Activated naive CD4-positive, alpha-beta T cell treated with anti-CD3 and anti-CD28 coated beads for 36 hours (primary cell): ENCODE measurements around the gene GNAI3. TPM values are rescaled to one million over a fixed set of nuclear protein-coding genes. Genes with fewer than 3 reads are reported as not detected.

Experiments used
- CTCF ChIA-PET: fragments of 350-600 bp; sonication (Branson Sonifier 250); formaldehyde crosslinking; loops from one replicate; lab custom pipeline; 2021; ENCODE audit warnings: antibody characterized with exemption; lab: Charles Lee
- DNase-seq: peaks from one replicate; pipeline ENCODE4 v3.0.0-alpha.2; 2020
- H3K27ac Mint-ChIP-seq: one replicate; pipeline ENCODE4 v1.8.0; 2021; ENCODE audit warnings: mild to moderate bottlenecking, mixed read lengths
- H3K27me3 Mint-ChIP-seq: one replicate; pipeline ENCODE4 v1.8.0; 2021; ENCODE audit warnings: low read depth, mixed read lengths
- H3K36me3 Mint-ChIP-seq: one replicate; pipeline ENCODE4 v1.8.0; 2021; ENCODE audit warnings: low read depth, mixed read lengths
- H3K4me1 Mint-ChIP-seq: one replicate; pipeline ENCODE4 v1.8.0; 2021; ENCODE audit warnings: low read depth, mixed read lengths
- H3K4me3 Mint-ChIP-seq: one replicate; pipeline ENCODE4 v1.8.0; 2021; ENCODE audit warnings: mild to moderate bottlenecking, moderate library complexity, mixed read lengths
- H3K9me3 Mint-ChIP-seq: one replicate; pipeline ENCODE4 v1.8.0; 2021; ENCODE audit warnings: mixed read lengths
- intact Hi-C: fragments of 100-400 bp; cut with micrococcal nuclease; formaldehyde crosslinking; loops from one replicate; pipeline ENCODE4 v1.15.1; 2023
- total RNA-seq, 2 experiments: library from RNA; stranded (reverse); gene quantifications; one replicate each; pipeline ENCODE4 v1.2.3, GENCODE V29; 2021

The GNAI3 gene
- total RNA-seq, 2 experiments from 2014 or later = 8.0 to 8.5 TPM

GRCh38 chr1:109537450-109538178, 10.8 kb upstream of the GNAI3 start:
- no peak for DNase-seq
- Mint-ChIP-seq H3K27me3 (no peaks in the 10 kb centered on the region), H3K9me3 (no peaks in the 10 kb centered on the region), H3K4me3 (no peak overlapping the region), H3K4me1 (peaks cover 2% of the 10 kb centered on the region), H3K27ac (no peak overlapping the region), H3K36me3 (no peaks in the 10 kb centered on the region)
- CTCF ChIA-PET = interaction anchor here (0.9 to 19.9 kb wide), 4 partner anchors 9 to 261 kb away, joined by 3 to 1207 read pairs (median 6); partner anchors contain the start of genes AMIGO1, ATXN7L2, CYB561D1 and GNAI3
- intact Hi-C loops = no loop called here

GRCh38 chr1:109538827-109539555, 9.4 kb upstream of the GNAI3 start:
- no peak overlapping the region for H3K4me3 Mint-ChIP-seq
- no peaks in the 10 kb centered on the region for H3K4me1 Mint-ChIP-seq
- CTCF ChIA-PET = interaction anchor here (0.7 to 19.9 kb wide), 5 partner anchors 10 to 102 kb away, joined by 3 to 1207 read pairs (median 6); partner anchors contain the start of genes AMIGO1, ATXN7L2, CYB561D1 and GNAI3
- intact Hi-C loops = no loop called here
- no peak for DNase-seq
- no peaks in the 10 kb centered on the region for H3K36me3 Mint-ChIP-seq
- no peak overlapping the region for H3K27ac Mint-ChIP-seq
- no peaks in the 10 kb centered on the region for H3K9me3 Mint-ChIP-seq
- H3K27me3 Mint-ChIP-seq = no peaks in the 10 kb centered on the region

DNA sequence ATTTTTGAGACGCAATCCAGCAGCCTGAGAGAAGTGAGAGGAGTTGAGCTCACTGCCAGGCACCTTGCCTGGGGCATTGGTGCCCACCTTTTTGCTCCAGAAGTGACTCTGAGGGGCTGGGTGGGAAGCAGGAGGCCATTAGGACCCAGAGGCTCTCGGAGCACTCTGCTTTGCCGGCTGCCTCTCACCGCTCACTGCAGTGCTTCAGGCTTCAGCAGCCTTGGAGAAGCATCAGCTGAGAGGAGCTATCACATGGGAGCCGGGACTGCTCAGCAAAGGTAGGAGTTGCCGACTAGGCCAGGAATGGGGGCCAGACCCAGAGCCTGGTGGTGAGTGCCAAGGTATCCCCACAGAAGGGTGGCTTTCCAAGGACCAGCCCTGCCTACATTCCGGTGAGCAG, 8.7 kb upstream of the GNAI3 start, which contains the start of gene GPR61:
Gene GPR61, plus strand, starts transcription at position 197 of the 400 bp plus-strand sequence. CDS start 3,151 bp downstream, outside the sequence.
- no peak within 1 kb of the TSS for H3K4me3 Mint-ChIP-seq
- no peak within 1 kb of the TSS for H3K27ac Mint-ChIP-seq
- no peaks in the 10 kb centered on the region for H3K9me3 Mint-ChIP-seq
- H3K36me3 Mint-ChIP-seq = no peaks in the 10 kb centered on the region
- H3K4me1 Mint-ChIP-seq = no peaks in the 10 kb centered on the region
- CTCF ChIA-PET = interaction anchor here (0.6 to 19.9 kb wide), 5 partner anchors 39 to 141 kb away, joined by 3 to 1207 read pairs (median 3); partner anchors contain the start of genes AMIGO1, ATXN7L2 and CYB561D1
- no peaks in the 10 kb centered on the region for H3K27me3 Mint-ChIP-seq
- intact Hi-C loops = no loop called here
- no peak for DNase-seq

GRCh38 chr1:109541102-109541501, 7.3 kb upstream of the GNAI3 start:
- DNase-seq = no peak
- Mint-ChIP-seq H3K27ac (no peak overlapping the region), H3K36me3 (no peaks in the 10 kb centered on the region), H3K9me3 (no peaks in the 10 kb centered on the region), H3K27me3 (no peaks in the 10 kb centered on the region), H3K4me1 (no peaks in the 10 kb centered on the region), H3K4me3 (no peak overlapping the region)
- CTCF ChIA-PET = interaction anchor here (1.0 to 19.9 kb wide), 9 partner anchors 8 to 109 kb away, joined by 3 to 1207 read pairs (median 5); partner anchors contain the start of genes AMIGO1, ATXN7L2 and CYB561D1
- intact Hi-C loops = no loop called here

DNA sequence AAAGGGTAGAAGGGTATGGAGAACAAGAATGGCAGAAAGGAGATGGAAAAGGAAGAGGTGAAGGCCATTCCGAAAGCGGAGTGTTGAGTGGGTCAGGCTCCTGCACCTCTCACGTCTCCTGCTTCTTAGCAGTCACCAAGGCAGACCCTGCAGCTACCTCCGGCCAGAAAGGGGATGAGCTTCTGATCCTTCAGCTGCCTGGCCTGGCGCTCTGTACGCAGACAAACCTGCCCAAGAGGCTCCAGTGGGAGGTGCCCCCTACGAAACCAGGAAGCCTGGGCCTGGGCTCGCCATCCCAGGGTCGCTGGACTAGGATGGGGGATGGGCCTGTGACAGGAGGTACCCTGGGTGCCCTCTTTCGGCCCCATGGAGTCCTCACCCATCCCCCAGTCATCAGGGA, 5.8 kb upstream of the GNAI3 start:
- DNase-seq = no peak
- Mint-ChIP-seq H3K27ac (no peak overlapping the region), H3K9me3 (no peaks in the 10 kb centered on the region), H3K4me3 (no peak overlapping the region), H3K36me3 (no peaks in the 10 kb centered on the region), H3K27me3 (no peaks in the 10 kb centered on the region), H3K4me1 (peaks cover 8% of the 10 kb centered on the region)
- CTCF ChIA-PET = interaction anchor here (0.9 to 4.8 kb wide), 4 partner anchors 52 to 442 kb away, joined by 3 to 115 read pairs (median 13); partner anchors contain the start of gene AHCYL1
- intact Hi-C loops = no loop called here

DNA sequence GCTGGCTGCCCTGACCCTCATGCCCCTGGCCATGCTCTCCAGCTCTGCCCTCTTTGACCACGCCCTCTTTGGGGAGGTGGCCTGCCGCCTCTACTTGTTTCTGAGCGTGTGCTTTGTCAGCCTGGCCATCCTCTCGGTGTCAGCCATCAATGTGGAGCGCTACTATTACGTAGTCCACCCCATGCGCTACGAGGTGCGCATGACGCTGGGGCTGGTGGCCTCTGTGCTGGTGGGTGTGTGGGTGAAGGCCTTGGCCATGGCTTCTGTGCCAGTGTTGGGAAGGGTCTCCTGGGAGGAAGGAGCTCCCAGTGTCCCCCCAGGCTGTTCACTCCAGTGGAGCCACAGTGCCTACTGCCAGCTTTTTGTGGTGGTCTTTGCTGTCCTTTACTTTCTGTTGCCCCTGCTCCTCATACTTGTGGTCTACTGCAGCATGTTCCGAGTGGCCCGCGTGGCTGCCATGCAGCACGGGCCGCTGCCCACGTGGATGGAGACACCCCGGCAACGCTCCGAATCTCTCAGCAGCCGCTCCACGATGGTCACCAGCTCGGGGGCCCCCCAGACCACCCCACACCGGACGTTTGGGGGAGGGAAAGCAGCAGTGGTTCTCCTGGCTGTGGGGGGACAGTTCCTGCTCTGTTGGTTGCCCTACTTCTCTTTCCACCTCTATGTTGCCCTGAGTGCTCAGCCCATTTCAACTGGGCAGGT, 5.0 kb upstream of the GNAI3 start:
- no peak for DNase-seq
- peaks cover 8% of the 10 kb centered on the region for H3K4me1 Mint-ChIP-seq
- no peaks in the 10 kb centered on the region for H3K9me3 Mint-ChIP-seq
- CTCF ChIA-PET = interaction anchor here (0.6 to 4.8 kb wide), 6 partner anchors 11 to 231 kb away, joined by 3 to 115 read pairs (median 8); no protein-coding TSS in a partner anchor
- no peak overlapping the region for H3K27ac Mint-ChIP-seq
- no peak overlapping the region for H3K4me3 Mint-ChIP-seq
- no peaks in the 10 kb centered on the region for H3K27me3 Mint-ChIP-seq
- intact Hi-C loops = no loop called here
- H3K36me3 Mint-ChIP-seq = no peaks in the 10 kb centered on the region

DNA sequence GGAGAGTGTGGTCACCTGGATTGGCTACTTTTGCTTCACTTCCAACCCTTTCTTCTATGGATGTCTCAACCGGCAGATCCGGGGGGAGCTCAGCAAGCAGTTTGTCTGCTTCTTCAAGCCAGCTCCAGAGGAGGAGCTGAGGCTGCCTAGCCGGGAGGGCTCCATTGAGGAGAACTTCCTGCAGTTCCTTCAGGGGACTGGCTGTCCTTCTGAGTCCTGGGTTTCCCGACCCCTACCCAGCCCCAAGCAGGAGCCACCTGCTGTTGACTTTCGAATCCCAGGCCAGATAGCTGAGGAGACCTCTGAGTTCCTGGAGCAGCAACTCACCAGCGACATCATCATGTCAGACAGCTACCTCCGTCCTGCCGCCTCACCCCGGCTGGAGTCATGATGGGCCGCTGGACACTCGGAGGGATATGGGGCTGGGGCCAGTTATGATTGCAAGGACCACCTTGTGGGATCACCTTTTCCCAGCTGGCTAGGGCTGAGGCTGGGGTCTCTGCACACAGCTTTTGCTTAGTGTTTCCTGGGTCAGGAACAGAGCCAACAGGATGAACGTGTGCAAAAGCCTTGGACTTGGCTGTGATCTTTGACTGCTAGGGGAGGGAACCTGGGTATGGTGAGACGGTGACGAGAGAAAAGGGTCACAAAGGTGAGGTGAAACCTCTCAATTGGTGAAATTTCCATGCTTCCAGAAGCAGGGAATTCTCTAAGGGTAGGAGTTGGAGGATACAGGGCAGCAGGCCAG, 4.3 kb upstream of the GNAI3 start:
- CTCF ChIA-PET = interaction anchor here (0.6 to 4.8 kb wide), 5 partner anchors 12 to 231 kb away, joined by 4 to 115 read pairs (median 12); no protein-coding TSS in a partner anchor
- intact Hi-C loops = no loop called here
- Mint-ChIP-seq H3K27me3 (no peaks in the 10 kb centered on the region), H3K36me3 (peaks cover 3% of the 10 kb centered on the region), H3K27ac (no peak overlapping the region), H3K4me3 (no peak overlapping the region), H3K4me1 (peaks cover 12% of the 10 kb centered on the region), H3K9me3 (no peaks in the 10 kb centered on the region)
- no peak for DNase-seq

DNA sequence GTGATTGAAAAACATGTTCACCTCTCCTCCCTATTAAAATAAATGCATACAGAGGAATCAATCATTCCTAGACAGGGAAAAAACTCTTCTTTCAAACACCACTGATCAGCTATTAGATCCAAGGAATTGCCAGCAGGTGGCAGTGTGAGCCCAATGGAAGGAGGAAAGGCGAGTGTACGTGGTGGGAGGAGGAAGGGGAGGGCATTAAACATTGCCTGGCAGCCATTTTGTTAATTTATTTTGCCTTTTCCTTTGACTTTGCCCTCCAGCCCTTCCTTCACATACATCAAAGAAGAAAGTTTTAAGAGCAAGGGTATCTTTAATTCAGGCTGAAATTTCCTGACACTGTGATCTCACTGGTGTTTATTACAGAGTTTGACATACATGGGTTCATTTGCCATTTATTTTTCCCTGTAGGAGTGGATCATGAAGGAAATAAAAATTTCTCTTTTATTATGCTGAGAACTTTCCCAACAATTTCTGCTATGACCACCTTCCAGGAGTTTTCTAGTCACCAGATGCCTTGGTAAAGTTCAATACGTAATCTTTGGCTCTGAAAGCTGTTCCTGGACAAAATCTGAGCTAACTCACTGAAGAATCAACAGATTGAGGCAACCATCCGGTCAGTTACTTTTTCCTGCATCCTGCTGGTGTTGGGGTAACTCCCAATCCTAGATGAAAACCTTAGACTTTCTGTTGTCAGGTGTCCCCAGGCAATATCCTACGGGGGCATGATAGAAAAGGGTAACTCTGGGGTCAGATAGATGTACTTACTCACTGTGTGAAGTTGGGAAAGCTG, 1.9 kb upstream of the GNAI3 start:
- H3K36me3 Mint-ChIP-seq = peaks cover 3% of the 10 kb centered on the region
- CTCF ChIA-PET = interaction anchor here (0.5 to 4.8 kb wide), 36 partner anchors 9 to 438 kb away, joined by 3 to 115 read pairs (median 5); partner anchors contain the start of genes AHCYL1, AMPD2, CYB561D1 and GNAT2
- peak overlapping the region; percentile 88 for H3K27ac Mint-ChIP-seq
- DNase-seq = peak; percentile 98
- no peaks in the 10 kb centered on the region for H3K9me3 Mint-ChIP-seq
- intact Hi-C loops = loop anchor here (1.0 to 5.0 kb wide), 6 partner anchors 84 to 456 kb away; partner anchors contain the start of gene AHCYL1
- H3K4me3 Mint-ChIP-seq = peak overlapping the region; percentile 91
- H3K4me1 Mint-ChIP-seq = peaks cover 32% of the 10 kb centered on the region
- H3K27me3 Mint-ChIP-seq = no peaks in the 10 kb centered on the region

DNA sequence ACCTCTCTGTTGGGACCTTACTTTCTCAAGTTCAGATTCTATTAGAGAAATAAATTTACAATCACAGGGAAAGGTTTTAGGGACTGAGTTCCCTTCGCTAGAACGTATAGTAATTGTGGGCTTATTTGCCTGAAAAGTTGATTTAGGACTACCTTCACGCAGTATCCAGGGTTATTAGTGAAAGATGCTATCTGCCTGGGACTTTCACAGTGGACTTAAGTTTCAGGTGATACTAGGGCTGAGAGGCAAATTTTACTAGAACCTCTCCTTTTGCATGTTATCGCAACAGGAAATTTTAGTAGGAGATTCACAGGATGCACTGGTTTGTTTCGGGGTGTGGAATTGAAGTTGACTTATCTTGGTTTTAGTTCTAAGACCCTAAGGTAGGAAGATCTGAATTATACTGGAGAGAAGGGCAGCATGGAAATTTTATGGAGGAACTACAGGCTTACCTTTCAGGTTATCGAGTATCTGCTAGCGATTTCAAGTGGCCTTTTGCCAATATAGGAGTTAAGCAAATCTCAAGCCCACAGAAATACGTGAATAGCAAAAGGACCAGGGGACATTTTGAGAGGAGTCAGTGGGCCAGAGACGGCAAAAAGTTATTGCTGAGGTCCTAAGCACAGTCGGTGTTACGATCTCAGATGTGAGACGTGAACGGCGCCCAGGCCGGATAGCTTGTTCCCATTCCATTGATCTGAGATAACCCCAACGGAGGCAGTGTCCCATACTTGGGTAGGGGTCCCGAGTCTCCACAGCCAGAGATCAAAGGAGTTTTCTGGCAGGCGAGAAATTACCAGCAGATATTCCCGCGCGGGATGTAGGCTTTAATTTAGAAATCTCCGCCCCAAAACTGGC, 723 bp upstream of the GNAI3 start:
- intact Hi-C loops = loop anchor here (1.0 to 5.0 kb wide), 7 partner anchors 64 to 487 kb away; partner anchors contain the start of genes AMPD2, ATXN7L2, GNAT2 and PSMA5
- DNase-seq = peak; percentile 34
- CTCF ChIA-PET = interaction anchor here (0.5 to 4.8 kb wide), 18 partner anchors 14 to 437 kb away, joined by 3 to 115 read pairs (median 7); partner anchors contain the start of genes AHCYL1, AMPD2, CYB561D1 and GNAT2
- Mint-ChIP-seq H3K4me1 (peaks cover 37% of the 10 kb centered on the region), H3K9me3 (no peaks in the 10 kb centered on the region), H3K36me3 (peaks cover 5% of the 10 kb centered on the region), H3K27me3 (no peaks in the 10 kb centered on the region), H3K27ac (peak overlapping the region; percentile 88), H3K4me3 (peak overlapping the region; percentile 91)

DNA sequence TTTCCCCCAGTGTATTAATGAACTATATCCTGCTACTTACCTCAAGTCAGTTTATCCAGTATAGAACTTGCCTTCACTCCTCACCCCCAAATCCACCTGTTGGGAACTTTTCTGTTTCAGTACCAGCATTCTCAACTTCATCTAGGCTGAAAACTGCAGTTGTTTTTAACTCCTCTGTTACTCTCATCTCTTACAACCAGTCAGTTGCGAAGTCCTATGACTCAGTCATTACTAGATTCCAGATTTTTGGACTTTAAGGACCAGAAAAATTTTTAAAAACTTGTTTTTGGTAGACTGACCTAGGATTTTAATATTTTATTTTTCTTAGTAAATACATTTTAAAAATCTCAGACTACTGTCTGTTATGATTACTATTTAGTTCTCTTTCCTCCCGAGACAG, 8.1 kb downstream of the GNAI3 start:
- Mint-ChIP-seq H3K9me3 (no peaks in the 10 kb centered on the region), H3K27ac (no peak overlapping the region), H3K4me3 (no peak overlapping the region), H3K27me3 (no peaks in the 10 kb centered on the region), H3K36me3 (peaks cover 2% of the 10 kb centered on the region), H3K4me1 (peaks cover 73% of the 10 kb centered on the region)
- no peak for DNase-seq
- intact Hi-C loops = no loop called here
- CTCF ChIA-PET = no interaction called here
